Measurements from ENCODE around the gene BRPF3. TPM values are rescaled to one million over a fixed set of nuclear protein-coding genes. Genes with fewer than 3 reads are reported as not detected.
"Not testable (repeated sequence)": the region's sequence is repeated elsewhere in the genome, so short reads cannot be mapped to it uniquely, and the experiment has no call there.

Gene BRPF3
- total and polyA plus RNA-seq, 4 donors: 7.5 to 20.0 (median 13.7) TPM

- no peak for TF ChIP-seq REST (IDR thresholded peaks at IDR 0.05)
- no peak for TF ChIP-seq YY1 (IDR thresholded peaks at IDR 0.05)
- TF ChIP-seq TAF1 (conservative IDR thresholded peaks at IDR 0.05): no peak
Observed at GRCh38 chr6:36217188-36217587, 20.6 kb downstream of the BRPF3 start (continued).

GRCh38 chr6:36217946-36218345, 21.4 kb downstream of the BRPF3 start:
- H3K9ac ChIP-seq (ENCODE audit: low read depth in 1 of 2, low read length in 2 of 2): no peak overlapping the region
- no peaks in the 10 kb centered on the region for H3K9me3 ChIP-seq (ENCODE audit: control insufficient read depth in 4 of 4, low read length in 3 of 4)
- WGBS: 93% methylated on average over 1 of the region's 1 CpG
- no peak for DNase-seq (ENCODE audit: low spot score)
- no peaks in the 10 kb centered on the region for H3K4me1 ChIP-seq (ENCODE audit: control insufficient read depth in 4 of 4, insufficient read depth in 4 of 4, low read length in 3 of 4)
- H3K27ac ChIP-seq (ENCODE audit: low read depth in 1 of 2, low read length in 2 of 2): no peak overlapping the region
- H3K27me3 ChIP-seq (ENCODE audit: control insufficient read depth in 4 of 4, insufficient read depth in 4 of 4, low read length in 3 of 4): no peaks in the 10 kb centered on the region
- no peak for TF ChIP-seq RAD21 (IDR thresholded peaks at IDR 0.05)
- TF ChIP-seq ATF3 (IDR thresholded peaks at IDR 0.05): no peak
- no peak for TF ChIP-seq CTCF (IDR thresholded peaks at IDR 0.05; ENCODE audit: low read depth, low read length, missing input control)
- TF ChIP-seq RXRA (IDR thresholded peaks at IDR 0.05): no peak
- no peak for TF ChIP-seq SP1 (IDR thresholded peaks at IDR 0.05)
- no peak for TF ChIP-seq FOXA1 (IDR thresholded peaks at IDR 0.05)
- TF ChIP-seq TAF1 (conservative IDR thresholded peaks at IDR 0.05): no peak
- no peak for TF ChIP-seq EGR1 (IDR thresholded peaks at IDR 0.05; ENCODE audit: low read depth in 2 of 2)
- no peak for TF ChIP-seq HNF4A (conservative IDR thresholded peaks at IDR 0.05)
- TF ChIP-seq REST (IDR thresholded peaks at IDR 0.05): no peak
- TF ChIP-seq YY1 (IDR thresholded peaks at IDR 0.05): no peak
- no peak for TF ChIP-seq ZBTB33 (IDR thresholded peaks at IDR 0.05)
- peaks cover 9 to 80% (median 62%) of the 10 kb centered on the region in 4 donors for H3K36me3 ChIP-seq (ENCODE audit: control insufficient read depth in 4 of 4, insufficient read depth in 3 of 4, low read depth in 1 of 4, low read length in 3 of 4)
- H3K4me3 ChIP-seq (ENCODE audit: low read depth in 1 of 3, low read length in 3 of 3): no peak overlapping the region

- 99% methylated on average over 9 of the region's 9 CpGs for WGBS
- H3K4me1 ChIP-seq (ENCODE audit: control insufficient read depth in 4 of 4, insufficient read depth in 4 of 4, low read length in 3 of 4); H3K27me3 ChIP-seq (ENCODE audit: control insufficient read depth in 4 of 4, insufficient read depth in 4 of 4, low read length in 3 of 4); H3K27ac ChIP-seq (ENCODE audit: low read depth in 1 of 2, low read length in 2 of 2); H3K4me3 ChIP-seq (ENCODE audit: low read depth in 1 of 3, low read length in 3 of 3); H3K9me3 ChIP-seq (ENCODE audit: control insufficient read depth in 4 of 4, low read length in 3 of 4); H3K9ac ChIP-seq (ENCODE audit: low read depth in 1 of 2, low read length in 2 of 2); DNase-seq (ENCODE audit: low spot score): not testable (repeated sequence)
- H3K36me3 ChIP-seq (ENCODE audit: control insufficient read depth in 4 of 4, insufficient read depth in 3 of 4, low read depth in 1 of 4, low read length in 3 of 4): peaks cover 11 to 78% (median 63%) of the 10 kb centered on the region in 4 donors
Observed at GRCh38 chr6:36218516-36218915, 22.0 kb downstream of the BRPF3 start.
